ENCODE results near the gene PLEKHM3. TPM values are rescaled to one million over a fixed set of nuclear protein-coding genes. Genes with fewer than 3 reads are reported as not detected.

The PLEKHM3 gene
- total and polyA plus RNA-seq, 2 of the 13 experiments (the other 11 are each of a cell fraction or from before 2014, with no cell fraction given) = 4.5 to 4.7 TPM

DNA sequence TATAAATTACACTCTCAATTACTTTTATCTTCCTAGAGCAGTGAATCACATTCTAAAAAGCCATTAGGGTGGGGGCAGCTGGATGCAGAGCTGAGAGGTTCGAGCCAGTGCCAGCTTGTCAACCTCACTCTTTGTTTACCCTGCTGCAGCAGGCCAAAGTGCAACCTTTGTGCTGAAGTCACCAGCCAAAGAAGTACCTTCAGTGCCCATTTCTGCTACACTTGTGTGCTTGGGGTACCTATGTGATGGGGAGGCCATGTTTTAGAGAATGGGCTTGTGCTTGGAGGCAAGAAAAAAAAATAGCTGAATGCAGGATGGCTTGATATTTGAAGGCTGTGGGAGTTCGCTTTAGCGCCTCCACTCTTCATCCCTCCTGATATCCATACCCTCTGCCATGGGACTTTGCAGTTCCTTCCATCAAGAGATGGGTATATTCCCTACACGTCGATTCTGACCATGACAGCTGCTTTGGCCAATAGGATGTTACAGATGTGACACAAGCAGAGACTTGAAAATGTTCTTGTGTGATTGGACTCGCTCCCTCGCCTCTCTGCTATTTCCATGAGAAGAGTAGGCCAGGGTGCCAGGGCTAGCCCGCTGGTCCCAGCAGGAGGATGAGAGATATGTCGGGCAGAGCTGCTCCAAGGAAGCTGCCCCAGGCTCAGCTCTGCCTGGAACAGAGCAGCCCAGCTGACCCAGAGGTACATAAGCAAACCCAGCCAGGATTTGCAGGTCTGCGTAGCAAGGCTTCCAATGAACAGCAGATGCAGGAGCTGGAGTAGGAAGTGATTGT is 242.9 kb downstream of the PLEKHM3 start (continued):
- TF ChIP-seq NFE2 (CRISPR knock-in tag; IDR thresholded peaks at IDR 0.05) = no peak
- TF ChIP-seq PPARG (CRISPR knock-in tag; conservative IDR thresholded peaks at IDR 0.05) = peak; percentile 88
- TF ChIP-seq HCFC1 (IDR thresholded peaks at IDR 0.05; ENCODE audit: low read depth, low read length) = no peak
- no peak for TF ChIP-seq U2AF1 (optimal IDR thresholded peaks at IDR 0.05; ENCODE audit: low read depth, low read length)
- TF ChIP-seq, protein P1, sequence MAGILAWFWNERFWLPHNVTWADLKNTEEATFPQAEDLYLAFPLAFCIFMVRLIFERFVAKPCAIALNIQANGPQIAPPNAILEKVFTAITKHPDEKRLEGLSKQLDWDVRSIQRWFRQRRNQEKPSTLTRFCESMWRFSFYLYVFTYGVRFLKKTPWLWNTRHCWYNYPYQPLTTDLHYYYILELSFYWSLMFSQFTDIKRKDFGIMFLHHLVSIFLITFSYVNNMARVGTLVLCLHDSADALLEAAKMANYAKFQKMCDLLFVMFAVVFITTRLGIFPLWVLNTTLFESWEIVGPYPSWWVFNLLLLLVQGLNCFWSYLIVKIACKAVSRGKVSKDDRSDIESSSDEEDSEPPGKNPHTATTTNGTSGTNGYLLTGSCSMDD (CRISPR knock-in tag; IDR thresholded peaks at IDR 0.05) = no peak
- no peak for TF ChIP-seq LCORL (IDR thresholded peaks at IDR 0.05)
- TF ChIP-seq LCORL (CRISPR knock-in tag; IDR thresholded peaks at IDR 0.05) = peak; percentile 84
- no peak for TF ChIP-seq GTF2F1 (IDR thresholded peaks at IDR 0.05; ENCODE audit: low read length)
- no peak for TF ChIP-seq ZNF235 (CRISPR knock-in tag; IDR thresholded peaks at IDR 0.05; ENCODE audit: borderline replicate concordance)
- TF ChIP-seq KLF9 (CRISPR knock-in tag; IDR thresholded peaks at IDR 0.05; ENCODE audit: low read depth) = no peak
- no peak for TF ChIP-seq ZFP1 (CRISPR knock-in tag; IDR thresholded peaks at IDR 0.05)
- TF ChIP-seq ETV6 (CRISPR knock-in tag; conservative IDR thresholded peaks at IDR 0.05) = 0 out of 2 replicates have a peak, but pooled peaks have one; percentile 31
- no peak for TF ChIP-seq AGO2 (optimal IDR thresholded peaks at IDR 0.05; ENCODE audit: low read depth, low read length)
- TF ChIP-seq, protein P2, sequence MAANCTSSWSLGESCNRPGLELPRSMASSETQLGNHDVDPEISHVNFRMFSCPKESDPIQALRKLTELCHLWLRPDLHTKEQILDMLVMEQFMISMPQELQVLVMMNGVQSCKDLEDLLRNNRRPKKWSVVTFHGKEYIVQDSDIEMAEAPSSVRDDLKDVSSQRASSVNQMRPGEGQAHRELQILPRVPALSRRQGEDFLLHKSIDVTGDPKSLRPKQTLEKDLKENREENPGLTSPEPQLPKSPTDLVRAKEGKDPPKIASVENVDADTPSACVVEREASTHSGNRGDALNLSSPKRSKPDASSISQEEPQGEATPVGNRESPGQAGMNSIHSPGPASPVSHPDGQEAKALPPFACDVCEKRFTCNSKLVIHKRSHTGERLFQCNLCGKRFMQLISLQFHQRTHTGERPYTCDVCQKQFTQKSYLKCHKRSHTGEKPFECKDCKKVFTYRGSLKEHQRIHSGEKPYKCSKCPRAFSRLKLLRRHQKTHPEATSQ (CRISPR knock-in tag; IDR thresholded peaks at IDR 0.05; ENCODE audit: borderline replicate concordance) = no peak
- TF ChIP-seq MXI1 (IDR thresholded peaks at IDR 0.05; ENCODE audit: borderline replicate concordance, low read depth, low read length) = peak; percentile 35; the same call in 1 of the 3 replicates
- TF ChIP-seq SP5 (CRISPR knock-in tag; IDR thresholded peaks at IDR 0.05; ENCODE audit: borderline replicate concordance, low read depth) = peak; percentile 20; the same call in 1 of the 2 replicates
- TF ChIP-seq, protein P3, sequence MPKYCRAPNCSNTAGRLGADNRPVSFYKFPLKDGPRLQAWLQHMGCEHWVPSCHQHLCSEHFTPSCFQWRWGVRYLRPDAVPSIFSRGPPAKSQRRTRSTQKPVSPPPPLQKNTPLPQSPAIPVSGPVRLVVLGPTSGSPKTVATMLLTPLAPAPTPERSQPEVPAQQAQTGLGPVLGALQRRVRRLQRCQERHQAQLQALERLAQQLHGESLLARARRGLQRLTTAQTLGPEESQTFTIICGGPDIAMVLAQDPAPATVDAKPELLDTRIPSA (CRISPR knock-in tag; IDR thresholded peaks at IDR 0.05; ENCODE audit: borderline replicate concordance) = no peak
- TF ChIP-seq, protein P4, sequence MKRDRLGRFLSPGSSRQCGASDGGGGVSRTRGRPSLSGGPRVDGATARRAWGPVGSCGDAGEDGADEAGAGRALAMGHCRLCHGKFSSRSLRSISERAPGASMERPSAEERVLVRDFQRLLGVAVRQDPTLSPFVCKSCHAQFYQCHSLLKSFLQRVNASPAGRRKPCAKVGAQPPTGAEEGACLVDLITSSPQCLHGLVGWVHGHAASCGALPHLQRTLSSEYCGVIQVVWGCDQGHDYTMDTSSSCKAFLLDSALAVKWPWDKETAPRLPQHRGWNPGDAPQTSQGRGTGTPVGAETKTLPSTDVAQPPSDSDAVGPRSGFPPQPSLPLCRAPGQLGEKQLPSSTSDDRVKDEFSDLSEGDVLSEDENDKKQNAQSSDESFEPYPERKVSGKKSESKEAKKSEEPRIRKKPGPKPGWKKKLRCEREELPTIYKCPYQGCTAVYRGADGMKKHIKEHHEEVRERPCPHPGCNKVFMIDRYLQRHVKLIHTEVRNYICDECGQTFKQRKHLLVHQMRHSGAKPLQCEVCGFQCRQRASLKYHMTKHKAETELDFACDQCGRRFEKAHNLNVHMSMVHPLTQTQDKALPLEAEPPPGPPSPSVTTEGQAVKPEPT (CRISPR knock-in tag; IDR thresholded peaks at IDR 0.05; ENCODE audit: low read depth) = no peak
- peak; percentile 86 for TF ChIP-seq HDAC1 (CRISPR knock-in tag; IDR thresholded peaks at IDR 0.05)
- no peak for TF ChIP-seq ZNF234 (CRISPR knock-in tag; conservative IDR thresholded peaks at IDR 0.05)
- peak; percentile 37; the same call in 1 of the 2 replicates for TF ChIP-seq SMC3 (IDR thresholded peaks at IDR 0.05; ENCODE audit: low read length)
- TF ChIP-seq, protein P5, sequence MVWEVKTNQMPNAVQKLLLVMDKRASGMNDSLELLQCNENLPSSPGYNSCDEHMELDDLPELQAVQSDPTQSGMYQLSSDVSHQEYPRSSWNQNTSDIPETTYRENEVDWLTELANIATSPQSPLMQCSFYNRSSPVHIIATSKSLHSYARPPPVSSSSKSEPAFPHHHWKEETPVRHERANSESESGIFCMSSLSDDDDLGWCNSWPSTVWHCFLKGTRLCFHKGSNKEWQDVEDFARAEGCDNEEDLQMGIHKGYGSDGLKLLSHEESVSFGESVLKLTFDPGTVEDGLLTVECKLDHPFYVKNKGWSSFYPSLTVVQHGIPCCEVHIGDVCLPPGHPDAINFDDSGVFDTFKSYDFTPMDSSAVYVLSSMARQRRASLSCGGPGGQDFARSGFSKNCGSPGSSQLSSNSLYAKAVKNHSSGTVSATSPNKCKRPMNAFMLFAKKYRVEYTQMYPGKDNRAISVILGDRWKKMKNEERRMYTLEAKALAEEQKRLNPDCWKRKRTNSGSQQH (CRISPR knock-in tag; IDR thresholded peaks at IDR 0.05; ENCODE audit: low read depth) = peak; percentile 81; the same call in 1 of the 2 replicates
- peak; percentile 88 for TF ChIP-seq HNRNPL (IDR thresholded peaks at IDR 0.05; ENCODE audit: low read depth, low read length)
- TF ChIP-seq, protein P6, sequence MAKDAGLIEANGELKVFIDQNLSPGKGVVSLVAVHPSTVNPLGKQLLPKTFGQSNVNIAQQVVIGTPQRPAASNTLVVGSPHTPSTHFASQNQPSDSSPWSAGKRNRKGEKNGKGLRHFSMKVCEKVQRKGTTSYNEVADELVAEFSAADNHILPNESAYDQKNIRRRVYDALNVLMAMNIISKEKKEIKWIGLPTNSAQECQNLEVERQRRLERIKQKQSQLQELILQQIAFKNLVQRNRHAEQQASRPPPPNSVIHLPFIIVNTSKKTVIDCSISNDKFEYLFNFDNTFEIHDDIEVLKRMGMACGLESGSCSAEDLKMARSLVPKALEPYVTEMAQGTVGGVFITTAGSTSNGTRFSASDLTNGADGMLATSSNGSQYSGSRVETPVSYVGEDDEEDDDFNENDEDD (CRISPR knock-in tag; IDR thresholded peaks at IDR 0.05; ENCODE audit: borderline replicate concordance) = peak; percentile 30; the same call in 1 of the 2 replicates

All from HepG2 (cell line).